ENCODE data around the gene ADGRG7. TPM values are rescaled to one million over a fixed set of nuclear protein-coding genes. Genes with fewer than 3 reads are reported as not detected.

The ADGRG7 gene
- total and polyA plus RNA-seq, 7 donors: 1.2 to 7.4 (median 1.4) TPM; not detected in 4

DNA sequence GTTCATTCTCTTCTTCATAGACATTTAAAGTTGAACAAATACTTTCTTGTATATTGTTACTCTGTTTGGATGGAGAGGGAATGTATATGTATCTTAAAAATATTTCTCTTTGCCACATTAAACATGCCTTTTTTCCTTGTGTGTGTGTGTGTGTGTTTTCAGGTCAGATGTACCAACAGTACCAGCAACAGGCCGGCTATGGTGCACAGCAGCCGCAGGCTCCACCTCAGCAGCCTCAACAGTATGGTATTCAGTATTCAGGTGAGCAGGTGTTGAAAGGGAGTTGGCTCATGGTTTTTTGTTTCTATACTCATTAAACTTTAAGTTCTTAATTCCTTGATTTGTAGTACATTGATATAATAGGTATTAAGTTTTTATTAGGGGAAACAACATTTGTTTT, 135.3 kb downstream of the ADGRG7 start:
- WGBS, 2 donors: 98% methylated on average over 2 of the region's 2 CpGs
- TF ChIP-seq, protein P1, sequence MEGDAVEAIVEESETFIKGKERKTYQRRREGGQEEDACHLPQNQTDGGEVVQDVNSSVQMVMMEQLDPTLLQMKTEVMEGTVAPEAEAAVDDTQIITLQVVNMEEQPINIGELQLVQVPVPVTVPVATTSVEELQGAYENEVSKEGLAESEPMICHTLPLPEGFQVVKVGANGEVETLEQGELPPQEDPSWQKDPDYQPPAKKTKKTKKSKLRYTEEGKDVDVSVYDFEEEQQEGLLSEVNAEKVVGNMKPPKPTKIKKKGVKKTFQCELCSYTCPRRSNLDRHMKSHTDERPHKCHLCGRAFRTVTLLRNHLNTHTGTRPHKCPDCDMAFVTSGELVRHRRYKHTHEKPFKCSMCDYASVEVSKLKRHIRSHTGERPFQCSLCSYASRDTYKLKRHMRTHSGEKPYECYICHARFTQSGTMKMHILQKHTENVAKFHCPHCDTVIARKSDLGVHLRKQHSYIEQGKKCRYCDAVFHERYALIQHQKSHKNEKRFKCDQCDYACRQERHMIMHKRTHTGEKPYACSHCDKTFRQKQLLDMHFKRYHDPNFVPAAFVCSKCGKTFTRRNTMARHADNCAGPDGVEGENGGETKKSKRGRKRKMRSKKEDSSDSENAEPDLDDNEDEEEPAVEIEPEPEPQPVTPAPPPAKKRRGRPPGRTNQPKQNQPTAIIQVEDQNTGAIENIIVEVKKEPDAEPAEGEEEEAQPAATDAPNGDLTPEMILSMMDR (IDR thresholded peaks at IDR 0.05): no peak
- no peak for TF ChIP-seq POLR2AphosphoS5 (IDR thresholded peaks at IDR 0.05)
- no peak for TF ChIP-seq EP300 (IDR thresholded peaks at IDR 0.05)
- TF ChIP-seq POLR2A (IDR thresholded peaks at IDR 0.05): no peak
- Histone ChIP-seq H3K27ac (no peak overlapping the region), H3K4me1 (peaks cover 0 to 4% (median 0%) of the 10 kb centered on the region in 4 donors), H3K36me3 (peaks cover 0 to 90% (median 31%) of the 10 kb centered on the region in 4 donors), H3K9me3 (no peaks in the 10 kb centered on the region), H3K27me3 (no peaks in the 10 kb centered on the region), H3K4me3 (no peak overlapping the region)
- intact Hi-C loops (cut with DNase I): loop anchor here (5.0 kb wide), 1 partner anchor 453 kb away; no protein-coding TSS in a partner anchor
- no peak for DNase-seq

Small RNA genes within 50 kb of the gene (small RNA-seq; reads per million reads assigned to genes)
- gene RF00322: 0 reads per million in 3 donors

Other genes with a start within 250 kb of the ADGRG7 start
- 10 to 100 TPM; 49.6 to 54.9 (median 51.9) TPM for gene TOMM70, start 208.5 kb upstream of the ADGRG7 start, total RNA-seq
- gene TOMM70, start 208.5 kb upstream of the ADGRG7 start, polyA plus RNA-seq: 10 to 100 TPM; 17.4 to 28.0 (median 22.7) TPM
- 1 to 10 TPM; 2.2 to 3.6 (median 3.1) TPM for gene LNP1, start 208.1 kb upstream of the ADGRG7 start, total RNA-seq
- 1 to 10 TPM in 2 of 3 donors, under 1 TPM in 1; 0.69 to 3.0 (median 1.5) TPM for gene LNP1, start 208.1 kb upstream of the ADGRG7 start, polyA plus RNA-seq
- 10 to 100 TPM; 12.2 to 23.9 (median 15.7) TPM for gene TMEM45A, start 117.0 kb upstream of the ADGRG7 start, total RNA-seq
- 1 to 10 TPM; 1.4 to 9.0 (median 6.3) TPM for gene TMEM45A, start 117.0 kb upstream of the ADGRG7 start, polyA plus RNA-seq
- 10 to 100 TPM; 52.0 to 64.9 (median 55.0) TPM for gene TFG, start 99.9 kb downstream of the ADGRG7 start, total RNA-seq
- 100 to 1,000 TPM in 1 of 3 donors, 10 to 100 TPM in 2; 83.5 to 139 (median 94.9) TPM for gene TFG, start 99.9 kb downstream of the ADGRG7 start, polyA plus RNA-seq